GM21619 (cell line): Measurements from ENCODE around the gene CDC5L.

Experiments used
- ATAC-seq: cut with Tn5 transposase; IDR thresholded peaks from one replicate; pipeline ENCODE4 v1.9.1; 2021; ENCODE audit not compliant: unreplicated experiment

Gene CDC5L

DNA sequence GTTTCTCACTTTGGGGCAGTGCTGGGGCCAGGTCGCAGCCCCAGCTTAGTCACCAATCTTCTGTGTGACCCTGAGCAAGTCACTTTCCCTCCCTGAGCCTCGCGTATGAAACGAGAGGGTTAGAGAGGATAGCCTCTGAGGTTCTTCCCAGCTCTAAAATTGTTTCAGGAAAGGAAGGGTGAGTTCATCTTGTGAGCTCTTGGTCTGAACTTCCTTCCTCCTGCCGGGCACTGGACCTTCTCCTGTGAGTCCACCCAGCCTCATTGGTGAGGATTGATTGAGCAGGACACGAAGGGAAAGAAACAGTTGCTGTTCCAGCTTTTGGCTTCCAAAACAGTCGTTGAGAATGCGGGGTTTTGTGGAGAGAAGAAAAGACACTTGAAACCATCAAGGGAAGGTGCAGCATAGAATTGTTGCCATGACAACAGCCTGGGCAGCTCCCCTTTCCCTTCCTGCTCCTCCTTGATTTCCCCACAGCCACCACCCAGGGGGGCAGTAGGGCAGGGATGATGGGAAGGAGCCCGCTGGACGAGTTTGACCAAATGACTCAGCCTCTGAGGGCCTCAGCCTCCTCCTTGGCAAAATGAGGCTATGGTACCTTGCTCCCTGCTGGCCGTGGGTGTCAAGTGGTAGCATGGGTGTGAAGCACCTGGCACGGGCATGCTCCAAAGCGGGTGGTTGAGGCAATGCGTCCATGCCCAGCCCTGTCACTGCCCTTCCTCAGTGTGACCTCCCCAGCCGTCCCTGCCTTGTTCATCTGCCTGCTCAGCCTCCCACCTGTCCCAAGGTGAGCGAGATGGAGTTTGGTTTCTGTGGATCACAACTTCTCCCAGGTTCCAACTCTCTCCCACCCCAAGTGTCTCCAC lies 107.8 kb downstream of the CDC5L start:
- ATAC-seq, result no peak

- ATAC-seq, result no peak
Observed at GRCh38 chr6:44496665-44497369, 109.3 kb downstream of the CDC5L start.

- no peak for ATAC-seq
Observed at GRCh38 chr6:44497807-44498206, 110.3 kb downstream of the CDC5L start.

DNA sequence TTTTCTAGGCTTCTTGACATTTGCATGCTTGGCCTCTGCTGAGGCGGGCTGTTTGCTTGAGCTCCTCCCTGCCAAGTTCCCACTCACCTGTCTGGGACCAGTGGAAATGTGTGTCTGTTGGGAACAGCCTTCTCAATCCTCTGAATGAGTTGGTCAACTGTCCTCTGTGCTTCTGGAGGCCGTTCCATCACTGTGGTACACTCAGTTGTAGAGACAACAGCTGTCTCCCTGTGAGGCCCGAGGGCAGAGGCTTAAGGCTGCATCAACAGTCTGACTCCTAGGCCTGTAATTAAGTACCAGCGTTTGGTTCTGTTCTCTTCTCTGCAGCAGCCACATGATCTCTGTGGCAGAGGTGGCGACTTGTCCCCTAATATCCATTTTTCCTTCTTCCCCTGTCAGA lies 110.9 kb downstream of the CDC5L start:
- no peak for ATAC-seq

DNA sequence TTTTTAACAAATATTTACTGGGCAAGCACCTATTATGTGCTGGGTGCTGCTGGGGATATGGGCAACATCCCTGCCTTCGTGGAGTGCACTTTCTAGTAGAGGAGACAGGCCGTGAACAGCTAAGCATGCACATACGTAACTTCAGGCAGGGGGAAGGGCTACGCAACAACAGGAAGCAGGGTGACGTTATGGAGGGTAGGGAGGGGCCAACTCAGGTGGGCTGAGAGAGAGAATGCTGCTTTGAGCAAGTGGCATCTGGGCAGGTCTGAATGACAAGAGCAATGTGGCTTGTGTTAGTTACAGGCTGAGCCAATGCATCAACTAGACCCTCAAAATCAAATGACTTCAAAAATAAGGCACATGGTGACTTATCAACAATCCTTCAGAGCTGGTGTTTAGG lies 112.1 kb downstream of the CDC5L start:
- no peak for ATAC-seq
